HG02571 (cell line): ENCODE measurements around the gene NARF.
"Not testable (repeated sequence)": the region's sequence is repeated elsewhere in the genome, so short reads cannot be mapped to it uniquely, and the experiment has no call there.

Source experiments
- ATAC-seq: cut with Tn5 transposase; IDR thresholded peaks from one replicate; pipeline ENCODE4 v1.9.1; 2021; ENCODE audit warnings: mild to moderate bottlenecking, moderate library complexity; ENCODE audit not compliant: unreplicated experiment

The NARF gene

GRCh38 chr17:82445542-82445941 lies 13.0 kb upstream of the NARF start:
- no peak for ATAC-seq

- ATAC-seq, result no peak
Observed at GRCh38 chr17:82446124-82446523, 12.4 kb upstream of the NARF start.

- ATAC-seq, result no peak
Observed at GRCh38 chr17:82446649-82447048, 11.9 kb upstream of the NARF start.

DNA sequence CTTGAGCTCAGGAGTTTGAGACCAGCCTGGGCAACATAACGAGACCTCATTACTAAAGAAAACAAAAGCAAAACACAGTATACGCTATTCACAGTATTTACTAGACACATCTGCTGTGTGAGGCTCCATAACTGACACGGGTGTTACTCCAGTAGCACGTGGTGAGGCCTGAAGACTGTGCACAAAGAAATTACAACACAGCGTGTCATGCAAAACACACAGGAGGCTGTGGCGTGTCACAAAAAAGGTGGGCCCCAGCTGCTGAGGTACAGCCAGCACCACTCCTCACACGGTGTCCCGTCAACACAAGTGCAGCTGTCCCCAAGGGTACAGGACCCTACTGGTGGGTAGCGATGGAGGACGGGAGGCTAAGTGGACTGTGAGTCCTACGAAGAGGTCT lies 10.7 kb upstream of the NARF start:
- ATAC-seq, result no peak

DNA sequence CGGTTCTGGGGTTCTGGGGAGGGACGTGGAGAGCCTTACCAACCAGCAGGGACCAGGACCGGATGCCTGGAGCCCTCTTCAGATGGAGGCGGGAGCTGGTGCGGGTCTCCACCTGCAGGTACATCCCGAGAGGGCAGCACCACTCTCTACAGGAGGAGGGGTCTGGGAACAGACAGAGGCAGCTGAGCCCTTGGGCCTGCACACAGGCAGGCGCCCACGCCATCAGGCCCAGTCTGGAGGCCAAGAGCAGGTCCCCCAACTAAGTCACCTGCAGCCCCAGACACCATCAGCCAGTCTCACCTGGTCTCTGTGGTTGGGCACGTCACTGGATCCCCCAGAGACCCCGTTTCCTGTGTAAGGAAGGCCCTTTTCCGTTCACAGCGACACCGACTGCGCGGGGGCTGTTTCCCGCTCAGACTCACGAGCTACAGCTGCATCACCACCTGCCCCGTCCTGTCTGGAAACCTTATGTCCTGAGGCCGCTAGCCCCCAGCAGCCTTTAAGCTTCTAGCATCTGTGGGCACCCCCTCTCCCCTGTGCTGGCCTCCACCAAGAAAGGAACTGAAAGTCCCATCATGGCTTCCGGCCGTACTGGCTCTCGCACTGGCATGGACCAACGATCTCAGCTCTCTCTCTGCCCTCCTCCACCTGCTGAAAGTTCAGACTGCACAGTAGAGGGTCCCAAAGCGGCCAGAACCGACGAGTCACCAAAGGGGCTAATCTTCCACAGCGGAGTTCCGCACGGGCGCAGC lies 9.2 kb upstream of the NARF start:
- peak; percentile 47 for ATAC-seq

GRCh38 chr17:82449883-82450356 lies 8.6 kb upstream of the NARF start:
- peak; percentile 16 for ATAC-seq

DNA sequence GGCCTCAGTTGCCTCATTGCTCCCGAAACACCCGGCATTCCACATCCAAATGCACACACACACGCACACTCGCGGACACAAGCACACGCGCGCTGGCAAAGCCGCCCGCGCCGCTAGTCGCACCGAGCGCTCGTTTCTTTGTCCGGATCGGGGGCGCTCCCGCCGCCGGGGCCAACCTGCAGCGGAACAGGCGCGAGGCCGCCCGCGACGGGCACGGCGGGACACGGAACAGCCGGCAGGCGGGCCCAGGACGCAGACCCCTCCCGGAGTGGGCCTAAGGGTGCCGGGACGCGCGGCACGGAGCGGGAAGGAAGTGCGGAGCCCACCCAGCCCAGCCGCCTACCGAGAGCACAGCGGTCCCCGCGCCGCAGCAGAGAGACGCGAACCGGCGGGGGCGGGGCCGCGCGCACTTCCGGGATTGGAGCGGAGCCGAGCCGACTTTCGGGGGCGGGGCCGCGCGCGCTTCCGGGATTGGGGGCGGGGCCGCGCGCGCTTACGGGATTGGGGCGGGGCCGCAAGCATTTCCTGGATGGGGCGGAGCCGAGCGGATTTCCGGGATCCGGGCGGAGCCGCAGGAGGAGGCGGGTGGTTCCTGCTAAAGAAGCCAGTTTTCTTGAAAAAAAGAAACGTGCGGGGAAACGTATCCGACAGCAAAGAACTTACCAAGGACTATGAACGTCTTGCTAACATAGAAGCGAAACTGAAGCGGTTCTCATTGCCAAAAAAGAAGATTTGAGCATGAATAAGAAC lies 8.0 kb upstream of the NARF start, which contains the start of gene CYBC1:
Gene CYBC1 (minus strand): TSS at position 396 of the 750 bp plus-strand sequence. CDS start 1,498 bp downstream, outside the sequence.
- ATAC-seq, result peak; percentile 54

GRCh38 chr17:82452162-82452561 lies 6.4 kb upstream of the NARF start:
- ATAC-seq, result no peak

DNA sequence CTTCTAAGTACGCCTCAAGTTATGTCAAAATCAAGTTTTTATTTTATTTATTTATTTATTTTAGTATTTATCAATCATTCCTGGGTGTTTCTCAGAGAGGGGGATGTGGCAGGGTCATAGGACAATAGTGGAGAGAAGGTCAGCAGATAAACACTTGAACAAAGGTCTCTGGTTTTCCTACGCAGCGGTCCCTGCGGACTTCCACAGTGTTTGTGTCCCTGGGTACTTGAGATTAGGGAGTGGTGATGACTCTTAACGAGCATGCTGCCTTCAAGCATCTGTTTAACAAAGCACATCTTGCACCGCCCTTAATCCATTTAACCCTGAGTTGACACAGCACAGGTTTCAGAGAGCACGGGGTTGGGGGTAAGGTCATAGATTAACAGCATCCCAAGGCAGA lies 5.4 kb upstream of the NARF start:
- ATAC-seq, result not testable (repeated sequence)

- ATAC-seq, result not testable (repeated sequence)
Observed at GRCh38 chr17:82453706-82454105, 4.8 kb upstream of the NARF start.

- no peak for ATAC-seq
Observed at GRCh38 chr17:82457073-82457928, 1.2 kb upstream of the NARF start.

DNA sequence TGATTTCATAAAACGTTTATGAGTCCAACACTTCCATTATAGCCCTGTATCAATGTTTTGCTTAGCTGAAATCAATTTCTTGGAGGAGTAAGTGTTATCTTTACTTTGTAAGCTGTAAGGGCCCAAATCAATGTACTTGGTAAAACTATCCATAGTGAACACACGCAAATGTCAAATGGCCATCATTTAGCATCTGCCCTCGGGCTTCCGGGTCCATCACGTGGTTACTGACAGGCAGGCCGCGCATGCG lies 687 bp upstream of the NARF start:
- no peak for ATAC-seq

DNA sequence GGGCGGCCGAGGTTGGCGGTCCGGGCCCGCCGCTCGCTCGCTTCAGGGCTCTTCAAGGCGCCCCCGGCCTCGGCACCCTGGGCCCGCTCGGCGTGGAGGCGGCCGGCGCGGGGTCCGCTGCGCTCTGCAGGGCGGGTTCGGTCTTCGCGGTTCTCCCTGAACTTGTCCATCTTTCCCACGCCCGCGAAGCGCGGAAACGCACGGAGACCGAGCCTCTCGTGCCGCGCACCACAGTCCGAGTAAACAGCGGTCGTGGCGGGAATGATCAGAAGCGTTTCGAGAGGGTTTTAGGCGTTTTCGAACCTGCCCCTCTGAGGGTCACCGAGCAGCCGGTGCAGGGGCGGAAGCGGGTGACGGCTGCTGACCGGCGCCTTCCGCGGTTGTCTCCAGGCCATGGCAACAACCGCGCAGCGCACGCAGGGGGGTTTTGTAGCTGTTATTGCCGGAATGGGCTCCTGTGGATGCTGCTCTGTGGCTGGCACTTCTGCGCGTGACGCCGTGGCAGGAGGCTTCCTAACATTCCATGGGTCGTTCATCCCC lies 414 bp downstream of the NARF start:
- ATAC-seq, result no peak

DNA sequence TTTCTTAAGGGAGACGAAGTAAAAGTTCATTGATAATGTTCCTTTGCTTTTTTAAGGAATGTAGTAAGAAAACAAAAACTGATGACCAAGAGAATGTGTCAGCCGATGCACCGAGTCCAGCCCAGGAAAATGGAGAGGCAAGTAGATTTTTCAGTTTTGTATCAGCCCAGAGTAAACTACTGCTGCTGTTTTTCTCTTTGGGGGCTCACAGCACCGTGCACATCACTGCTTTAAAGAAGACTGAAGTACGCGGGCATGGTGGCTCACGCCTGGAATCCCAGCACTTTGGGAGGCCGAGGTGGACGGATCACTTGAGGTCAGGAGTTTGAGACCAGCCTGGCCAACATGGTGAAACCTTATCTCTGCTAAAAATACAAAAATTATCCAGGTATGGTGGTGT lies 1.4 kb downstream of the NARF start:
- not testable (repeated sequence) for ATAC-seq

- no peak for ATAC-seq
Observed at GRCh38 chr17:82461827-82462524, 3.4 kb downstream of the NARF start.

GRCh38 chr17:82463391-82463790 lies 4.8 kb downstream of the NARF start:
- ATAC-seq, result no peak

DNA sequence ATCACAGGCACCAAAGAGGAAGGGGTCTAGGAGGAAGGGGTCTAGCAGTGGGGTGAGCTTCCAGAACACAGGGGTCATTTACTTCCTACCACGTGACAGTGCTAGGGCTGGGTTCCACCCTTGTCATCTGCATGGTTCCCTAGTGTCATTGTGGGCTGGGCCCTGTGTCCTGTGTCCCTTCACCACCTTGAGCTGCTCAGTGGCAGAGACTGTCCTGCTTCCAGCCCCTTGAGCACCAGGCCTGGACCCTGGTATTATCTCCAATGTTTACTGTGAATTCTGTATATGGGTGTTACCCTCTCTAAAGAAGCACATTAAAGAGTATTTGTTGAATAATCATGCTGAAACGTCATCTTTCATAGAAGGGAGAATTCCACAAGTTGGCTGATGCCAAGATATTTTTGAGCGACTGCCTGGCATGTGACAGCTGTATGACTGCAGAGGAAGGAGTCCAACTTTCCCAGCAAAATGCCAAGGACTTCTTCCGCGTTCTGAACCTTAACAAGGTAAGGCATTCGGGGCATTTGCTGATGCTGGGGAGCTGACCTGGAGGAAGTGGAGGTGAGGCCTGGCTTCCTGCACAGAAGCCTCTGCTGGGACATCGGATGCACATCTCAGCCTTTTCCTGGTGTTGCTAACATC lies 5.5 kb downstream of the NARF start:
- no peak for ATAC-seq

DNA sequence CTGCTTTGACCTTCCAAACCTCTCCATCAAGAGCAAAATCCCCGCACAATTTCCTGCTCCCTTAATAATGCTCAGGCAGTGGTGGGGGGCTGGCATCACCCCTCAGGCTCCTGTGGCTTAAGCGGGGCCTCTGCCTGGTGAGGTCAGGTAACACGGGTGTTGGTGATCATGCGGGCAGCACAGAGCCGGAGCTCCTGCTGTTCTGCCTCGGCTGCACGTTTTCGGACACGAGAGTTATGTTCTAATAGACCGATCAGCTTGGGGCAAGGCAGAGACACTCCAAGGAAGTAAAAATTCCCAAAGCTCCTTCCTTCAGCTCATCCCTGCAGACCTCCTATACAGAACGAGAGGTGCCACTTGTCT lies 6.0 kb downstream of the NARF start:
- no peak for ATAC-seq

DNA sequence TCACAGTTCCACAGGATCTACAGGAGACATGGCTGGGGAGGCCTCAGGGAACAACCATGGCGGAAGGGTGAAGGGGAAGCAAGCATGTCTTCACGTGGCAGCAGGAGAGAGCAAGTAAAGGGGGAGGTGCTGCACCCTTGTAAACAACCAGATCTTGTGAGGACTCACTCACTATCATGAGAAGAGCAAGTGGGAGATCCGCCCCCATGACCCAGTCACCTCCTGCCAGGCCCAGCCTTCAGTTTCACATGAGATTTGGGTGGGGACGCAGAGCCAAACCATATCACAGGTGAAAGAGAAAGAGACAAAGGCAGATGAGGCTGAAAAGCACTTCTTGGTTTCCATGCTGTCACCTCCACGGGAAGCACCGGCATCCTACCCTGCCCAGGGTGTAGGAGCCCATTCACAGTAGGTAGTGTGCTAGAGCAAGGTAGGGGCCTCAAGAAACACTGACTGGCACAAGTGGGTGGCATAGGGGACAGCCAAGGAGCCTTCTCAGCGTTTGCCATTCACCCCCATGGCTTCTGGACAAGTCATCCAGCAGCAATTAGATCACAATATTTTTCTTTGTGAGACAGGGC lies 6.6 kb downstream of the NARF start:
- no peak for ATAC-seq

DNA sequence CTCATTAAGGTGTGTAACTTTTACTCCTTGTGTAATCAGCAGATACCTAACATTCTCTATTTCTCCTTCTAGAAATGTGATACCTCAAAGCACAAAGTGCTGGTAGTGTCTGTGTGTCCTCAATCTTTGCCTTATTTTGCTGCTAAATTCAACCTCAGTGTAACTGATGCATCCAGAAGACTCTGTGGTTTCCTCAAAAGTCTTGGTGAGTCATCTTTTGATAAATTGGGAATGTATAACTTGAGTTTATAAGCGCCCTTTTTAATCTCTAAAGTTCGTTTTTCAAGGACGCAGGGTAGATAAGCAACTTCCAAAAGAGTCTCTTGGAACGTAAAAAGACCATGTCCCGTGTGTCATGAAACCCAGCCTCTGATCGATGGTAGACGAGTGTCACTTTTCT lies 10.2 kb downstream of the NARF start:
- no peak for ATAC-seq
